ENCODE results near the gene GTPBP6. TPM values are rescaled to one million over a fixed set of nuclear protein-coding genes. Genes with fewer than 3 reads are reported as not detected.
A peak's percentile ranks its signal among the peaks of the same experiment; 100 is the strongest.

GTPBP6 gene, protein sequence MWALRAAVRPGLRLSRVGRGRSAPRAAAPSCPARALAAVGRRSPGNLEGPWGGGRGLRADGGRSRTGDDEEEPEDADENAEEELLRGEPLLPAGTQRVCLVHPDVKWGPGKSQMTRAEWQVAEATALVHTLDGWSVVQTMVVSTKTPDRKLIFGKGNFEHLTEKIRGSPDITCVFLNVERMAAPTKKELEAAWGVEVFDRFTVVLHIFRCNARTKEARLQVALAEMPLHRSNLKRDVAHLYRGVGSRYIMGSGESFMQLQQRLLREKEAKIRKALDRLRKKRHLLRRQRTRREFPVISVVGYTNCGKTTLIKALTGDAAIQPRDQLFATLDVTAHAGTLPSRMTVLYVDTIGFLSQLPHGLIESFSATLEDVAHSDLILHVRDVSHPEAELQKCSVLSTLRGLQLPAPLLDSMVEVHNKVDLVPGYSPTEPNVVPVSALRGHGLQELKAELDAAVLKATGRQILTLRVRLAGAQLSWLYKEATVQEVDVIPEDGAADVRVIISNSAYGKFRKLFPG
- 66.3 and 70.5 TPM in 2 replicates for total RNA-seq

DNA sequence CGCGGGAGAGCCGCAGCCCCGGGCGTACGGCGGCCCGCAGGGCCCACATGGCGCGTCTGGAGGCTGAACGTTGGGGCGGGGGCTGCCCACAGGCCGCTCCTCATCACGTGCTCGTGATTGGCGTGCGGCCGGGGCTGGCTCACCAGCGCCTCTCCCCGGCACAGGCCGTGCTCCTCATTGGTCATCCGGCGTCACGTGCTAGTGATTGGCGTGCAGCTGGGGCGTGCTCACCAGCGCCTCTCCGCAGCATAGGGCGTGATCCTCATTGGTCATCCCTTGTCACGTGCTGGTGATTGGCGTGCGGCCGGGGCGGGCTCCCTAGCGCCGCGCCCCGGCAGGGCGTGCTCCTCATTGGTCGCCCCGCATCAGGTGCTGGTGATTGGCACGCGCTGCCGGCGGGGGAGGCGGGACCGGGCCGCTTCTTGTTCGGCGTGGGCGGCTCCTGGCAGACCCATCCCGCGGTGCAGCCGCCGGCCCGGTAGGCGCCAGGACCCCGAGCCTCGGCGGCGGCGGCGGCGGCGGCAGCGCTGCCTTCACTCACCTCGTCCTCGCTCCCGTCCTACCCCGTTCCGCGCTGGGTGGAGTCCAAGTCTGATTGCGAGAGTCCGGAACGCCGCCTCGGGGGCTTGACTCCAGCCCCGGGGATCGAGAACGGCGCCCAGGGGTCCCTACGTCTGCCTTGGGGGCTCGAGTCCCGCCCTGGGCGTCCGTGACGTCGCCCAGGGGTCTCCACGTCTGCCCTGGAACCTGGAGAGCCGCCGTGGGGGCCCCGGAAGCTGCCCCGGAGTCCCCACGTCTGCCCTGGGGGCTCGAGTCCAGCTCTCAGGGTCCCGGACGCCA is at the start of gene GTPBP6:
TSS of gene GTPBP6 (minus strand) at position 58 of the 840 bp plus-strand sequence. CDS start at position 49, 9 bp downstream.
- intact Hi-C loops (cut with micrococcal nuclease) = loop anchor here (1.0 to 5.0 kb wide), 4 partner anchors 36 to 1134 kb away; partner anchors contain the start of genes ASMTL and SLC25A6
- peak; percentile 100 for DNase-seq
- Mint-ChIP-seq H3K4me3 (peak within 1 kb of the TSS; percentile 96), H3K27me3 (peaks cover 4% of the 10 kb centered on the region), H3K36me3 (ENCODE audit: low read depth) (peaks cover 13% of the 10 kb centered on the region), H3K27ac (peak within 1 kb of the TSS; percentile 97), H3K4me1 (peaks cover 23% of the 10 kb centered on the region), H3K9me3 (peaks cover 4% of the 10 kb centered on the region)

GRCh38 chrX:367866-368265 is 49.3 kb upstream of the GTPBP6 start:
- intact Hi-C loops (cut with micrococcal nuclease) = no loop called here
- peaks cover 6% of the 10 kb centered on the region for H3K4me1 Mint-ChIP-seq
- DNase-seq = no peak
- peaks cover 20% of the 10 kb centered on the region for H3K36me3 Mint-ChIP-seq (ENCODE audit: low read depth)
- peaks cover 20% of the 10 kb centered on the region for H3K27me3 Mint-ChIP-seq
- peaks cover 8% of the 10 kb centered on the region for H3K9me3 Mint-ChIP-seq
- no peak overlapping the region for H3K4me3 Mint-ChIP-seq
- H3K27ac Mint-ChIP-seq = no peak overlapping the region

DNA sequence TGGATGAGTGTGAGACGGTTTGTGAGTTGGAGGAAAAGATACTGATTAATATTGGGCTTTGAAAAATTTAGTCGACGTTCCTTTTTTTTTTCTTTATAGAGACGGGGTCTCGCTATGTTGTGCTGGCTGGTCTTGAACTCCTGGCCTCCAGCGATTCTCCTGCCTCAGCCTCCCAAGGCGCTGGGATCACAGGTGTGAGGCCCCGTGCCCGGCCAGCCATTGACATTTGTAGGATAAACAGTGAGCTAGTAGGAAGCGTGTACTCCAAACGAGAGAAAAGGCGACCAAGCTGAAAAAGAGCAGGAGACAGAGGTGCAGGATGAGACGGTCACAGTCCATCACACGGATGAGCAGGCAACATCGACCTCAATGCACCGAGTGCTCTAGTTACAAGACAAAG is 48.8 kb upstream of the GTPBP6 start:
- peaks cover 17% of the 10 kb centered on the region for H3K27me3 Mint-ChIP-seq
- peaks cover 5% of the 10 kb centered on the region for H3K4me1 Mint-ChIP-seq
- DNase-seq = no peak
- H3K27ac Mint-ChIP-seq = no peak overlapping the region
- H3K4me3 Mint-ChIP-seq = no peak overlapping the region
- intact Hi-C loops (cut with micrococcal nuclease) = no loop called here
- peaks cover 8% of the 10 kb centered on the region for H3K9me3 Mint-ChIP-seq
- peaks cover 20% of the 10 kb centered on the region for H3K36me3 Mint-ChIP-seq (ENCODE audit: low read depth)

GRCh38 chrX:363621-364375 is 45.2 kb upstream of the GTPBP6 start:
- H3K36me3 Mint-ChIP-seq (ENCODE audit: low read depth) = peaks cover 44% of the 10 kb centered on the region
- H3K9me3 Mint-ChIP-seq = peaks cover 12% of the 10 kb centered on the region
- H3K27ac Mint-ChIP-seq = no peak overlapping the region
- no peak for DNase-seq
- no peaks in the 10 kb centered on the region for H3K27me3 Mint-ChIP-seq
- no peaks in the 10 kb centered on the region for H3K4me1 Mint-ChIP-seq
- H3K4me3 Mint-ChIP-seq = no peak overlapping the region
- intact Hi-C loops (cut with micrococcal nuclease) = no loop called here

GRCh38 chrX:362937-363620 is 44.5 kb upstream of the GTPBP6 start:
- Mint-ChIP-seq H3K27me3 (no peaks in the 10 kb centered on the region), H3K4me3 (no peak overlapping the region), H3K36me3 (ENCODE audit: low read depth) (peaks cover 48% of the 10 kb centered on the region), H3K9me3 (peaks cover 12% of the 10 kb centered on the region), H3K4me1 (no peaks in the 10 kb centered on the region), H3K27ac (no peak overlapping the region)
- intact Hi-C loops (cut with micrococcal nuclease) = no loop called here
- DNase-seq = no peak

DNA sequence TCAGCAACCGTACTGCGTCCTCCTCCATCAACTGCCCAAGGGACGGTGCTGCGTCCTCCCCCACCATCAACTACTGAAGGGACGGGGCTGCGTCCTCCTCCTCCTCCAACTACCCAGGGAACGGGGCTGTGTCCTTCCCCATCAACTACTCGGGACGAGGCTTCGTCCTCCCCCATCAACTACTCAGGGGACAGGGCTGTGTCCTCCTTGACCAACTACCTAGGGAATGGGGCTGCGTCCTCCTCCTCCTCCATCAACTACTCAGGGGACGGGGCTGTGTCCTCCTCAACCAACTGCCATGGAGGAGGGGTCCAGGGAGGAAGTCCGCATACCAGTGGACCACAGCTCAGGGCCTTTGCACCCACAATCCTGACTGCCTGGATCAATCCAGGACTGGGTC is 43.8 kb upstream of the GTPBP6 start:
- intact Hi-C loops (cut with micrococcal nuclease) = no loop called here

DNA sequence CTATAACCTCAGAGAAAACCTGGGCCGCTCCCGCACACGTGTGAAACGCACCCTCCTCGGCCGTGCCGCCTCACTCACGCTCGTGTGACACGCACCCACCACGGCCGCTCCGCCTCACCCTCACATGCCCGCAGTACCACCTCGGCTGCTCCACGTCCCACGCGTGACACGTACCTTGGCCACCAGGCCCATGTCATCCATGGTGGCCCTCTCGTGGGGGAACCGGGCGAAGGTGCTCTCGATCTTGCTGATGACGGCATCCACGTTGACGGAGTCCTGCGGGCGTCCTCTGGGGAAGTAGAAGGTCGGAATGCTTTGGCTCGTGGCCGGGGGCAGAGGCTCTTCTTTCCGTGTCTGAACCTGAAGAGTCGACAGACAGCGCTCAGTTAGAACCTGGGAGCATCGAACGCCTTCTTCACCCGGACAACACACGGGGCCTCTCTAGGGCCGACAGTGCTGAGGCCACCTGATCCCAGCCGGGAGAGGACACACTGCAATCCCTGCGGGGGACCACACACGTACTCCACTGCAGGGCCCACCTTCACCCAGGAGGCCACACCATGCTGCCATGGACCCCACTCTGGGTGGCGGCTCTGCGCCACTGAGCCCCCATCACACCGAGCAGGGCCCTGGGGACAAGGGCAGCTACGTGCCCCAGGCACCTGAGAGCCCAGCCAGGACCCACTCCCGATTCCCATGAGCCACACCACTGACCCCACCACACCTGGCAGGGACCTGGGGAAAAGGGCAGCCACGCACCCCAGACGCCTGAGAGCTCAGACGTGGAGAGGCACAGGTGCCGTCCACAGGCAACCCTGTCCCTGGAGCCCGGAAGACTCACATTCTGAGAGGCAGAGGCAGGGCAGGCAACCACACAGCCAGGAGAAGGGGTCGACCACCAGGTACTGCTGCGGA is 42.9 kb upstream of the GTPBP6 start:
- no peak overlapping the region for H3K27ac Mint-ChIP-seq
- H3K27me3 Mint-ChIP-seq = no peaks in the 10 kb centered on the region
- intact Hi-C loops (cut with micrococcal nuclease) = no loop called here
- no peak for DNase-seq
- H3K4me3 Mint-ChIP-seq = no peak overlapping the region
- peaks cover 12% of the 10 kb centered on the region for H3K9me3 Mint-ChIP-seq
- peaks cover 14% of the 10 kb centered on the region for H3K4me1 Mint-ChIP-seq
- H3K36me3 Mint-ChIP-seq (ENCODE audit: low read depth) = peaks cover 56% of the 10 kb centered on the region

More for the DNA sequence above, 43.8 kb upstream of the GTPBP6 start:
- Mint-ChIP-seq H3K4me1 (peaks cover 6% of the 10 kb centered on the region), H3K4me3 (no peak overlapping the region), H3K36me3 (ENCODE audit: low read depth) (peaks cover 54% of the 10 kb centered on the region), H3K27me3 (no peaks in the 10 kb centered on the region), H3K27ac (no peak overlapping the region), H3K9me3 (peaks cover 12% of the 10 kb centered on the region)
- DNase-seq = no peak

- H3K27ac Mint-ChIP-seq = no peak overlapping the region
- no peak overlapping the region for H3K4me3 Mint-ChIP-seq
- H3K4me1 Mint-ChIP-seq = peaks cover 16% of the 10 kb centered on the region
- DNase-seq = no peak
- H3K27me3 Mint-ChIP-seq = no peaks in the 10 kb centered on the region
- intact Hi-C loops (cut with micrococcal nuclease) = no loop called here
- H3K9me3 Mint-ChIP-seq = peaks cover 12% of the 10 kb centered on the region
- peaks cover 56% of the 10 kb centered on the region for H3K36me3 Mint-ChIP-seq (ENCODE audit: low read depth)
These were observed 42.0 kb upstream of the GTPBP6 start for GRCh38 chrX:360496-361150.

DNA sequence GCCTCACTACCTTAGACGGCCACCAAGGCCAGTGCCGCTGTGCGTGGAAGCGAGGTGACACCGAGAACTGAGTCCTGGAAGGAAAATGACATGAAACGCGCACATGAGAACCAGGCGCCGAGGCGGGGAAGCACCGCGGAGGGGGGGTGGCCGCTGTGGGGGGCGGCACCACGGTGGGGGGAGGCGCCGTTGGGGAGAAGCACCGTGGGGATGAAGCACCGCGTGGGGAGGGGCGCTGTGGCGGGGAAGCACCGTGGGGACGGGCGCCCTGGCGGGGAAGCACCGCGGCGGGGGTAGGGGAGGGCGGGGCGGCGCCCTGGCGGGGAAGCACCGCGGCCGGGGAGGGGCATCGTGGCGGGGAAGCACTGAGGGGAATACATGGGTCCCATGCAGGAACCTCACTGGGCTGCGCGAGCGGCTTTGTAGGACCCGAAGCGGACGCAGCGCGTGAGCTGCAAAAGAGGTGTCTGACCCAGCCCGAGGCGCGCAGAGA is 40.1 kb upstream of the GTPBP6 start:
- Mint-ChIP-seq H3K27me3 (no peaks in the 10 kb centered on the region), H3K36me3 (ENCODE audit: low read depth) (peaks cover 58% of the 10 kb centered on the region), H3K27ac (no peak overlapping the region), H3K9me3 (peaks cover 12% of the 10 kb centered on the region), H3K4me3 (no peak overlapping the region), H3K4me1 (peaks cover 18% of the 10 kb centered on the region)
- DNase-seq = no peak
- intact Hi-C loops (cut with micrococcal nuclease) = no loop called here

DNA sequence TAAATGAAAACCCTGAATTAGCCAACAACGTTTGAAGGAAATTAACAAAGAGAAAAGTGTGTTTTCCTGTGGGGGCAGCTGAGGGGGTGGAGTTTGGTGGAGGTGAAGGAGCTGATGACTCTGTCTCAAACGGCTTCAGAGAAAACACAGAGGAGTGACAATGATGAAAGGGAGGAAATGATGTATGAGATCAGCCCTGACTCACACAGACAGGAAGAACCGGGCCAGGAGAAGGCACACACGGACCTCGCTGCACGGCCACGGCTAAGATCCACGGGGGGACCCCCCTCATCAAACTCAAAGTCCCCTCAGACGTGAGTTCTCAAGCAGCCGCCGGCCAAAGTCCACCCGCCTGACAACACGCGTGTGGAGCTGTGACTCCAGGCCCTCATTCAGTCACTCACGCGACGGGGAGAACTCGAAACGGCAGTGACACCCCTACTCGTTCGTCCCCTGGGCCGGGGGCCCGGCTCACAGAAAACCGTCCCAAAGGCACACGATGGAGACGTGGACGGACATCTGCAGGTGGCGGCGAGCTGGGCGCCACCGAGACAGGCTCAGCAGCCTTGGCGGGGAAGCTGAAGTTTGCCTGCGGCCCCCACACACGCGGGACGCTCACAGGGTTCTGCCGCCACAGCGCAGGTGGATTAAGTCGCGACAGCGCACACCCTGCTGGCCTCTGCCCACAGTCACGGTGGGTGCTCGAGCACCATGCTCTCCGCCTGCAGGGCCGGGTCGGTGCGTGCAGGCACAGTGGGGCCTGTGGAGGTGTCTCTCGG is 39.3 kb upstream of the GTPBP6 start:
- Mint-ChIP-seq H3K9me3 (peaks cover 4% of the 10 kb centered on the region), H3K4me1 (peaks cover 18% of the 10 kb centered on the region), H3K36me3 (ENCODE audit: low read depth) (peaks cover 50% of the 10 kb centered on the region), H3K4me3 (peak overlapping the region; percentile 60), H3K27ac (peak overlapping the region; percentile 90), H3K27me3 (no peaks in the 10 kb centered on the region)
- peak; percentile 82 for DNase-seq
- intact Hi-C loops (cut with micrococcal nuclease) = loop anchor here (1.0 kb wide), 1 partner anchor 29 kb away; no protein-coding TSS in a partner anchor

- H3K27me3 Mint-ChIP-seq = no peaks in the 10 kb centered on the region
- H3K27ac Mint-ChIP-seq = peak overlapping the region; percentile 90
- peak overlapping the region; percentile 60 for H3K4me3 Mint-ChIP-seq
- H3K4me1 Mint-ChIP-seq = peaks cover 18% of the 10 kb centered on the region
- peaks cover 4% of the 10 kb centered on the region for H3K9me3 Mint-ChIP-seq
- no peak for DNase-seq
- H3K36me3 Mint-ChIP-seq (ENCODE audit: low read depth) = peaks cover 45% of the 10 kb centered on the region
- intact Hi-C loops (cut with micrococcal nuclease) = loop anchor here (1.0 kb wide), 1 partner anchor 30 kb away; no protein-coding TSS in a partner anchor
These were observed 38.6 kb upstream of the GTPBP6 start for GRCh38 chrX:357035-357692.
